GM12872 (cell line): ENCODE results near the gene OLFML3.

Experiments
- TF ChIP-seq, protein P1 (sequence below): IDR thresholded peaks from 3 replicates; pipeline ENCODE4 v1.5.1; 2011; ENCODE audit warnings: low read depth, mild to moderate bottlenecking, low read length, moderate library complexity; ENCODE audit not compliant: insufficient read depth

Gene OLFML3

DNA sequence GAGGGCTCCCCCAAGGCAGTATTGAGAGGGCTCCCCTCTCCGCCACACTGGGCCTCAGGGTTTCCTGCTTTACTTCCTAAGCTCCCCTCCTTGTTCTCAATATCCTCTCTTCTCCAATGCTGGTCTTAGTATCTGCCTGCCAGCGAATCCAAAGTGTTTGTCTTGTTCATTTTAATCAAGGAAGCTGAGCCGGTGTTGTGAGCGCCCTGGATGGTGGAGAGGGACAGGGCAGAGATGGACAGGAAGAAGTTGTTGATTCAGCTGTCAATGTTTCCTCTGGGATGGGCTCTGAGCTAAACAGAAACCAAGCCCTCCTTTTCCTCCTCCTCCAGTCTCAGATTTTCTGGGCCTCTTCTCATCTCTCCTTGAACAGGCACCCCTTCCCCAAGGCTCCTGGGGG is 5.4 kb downstream of the OLFML3 start:
- TF ChIP-seq, protein P1, sequence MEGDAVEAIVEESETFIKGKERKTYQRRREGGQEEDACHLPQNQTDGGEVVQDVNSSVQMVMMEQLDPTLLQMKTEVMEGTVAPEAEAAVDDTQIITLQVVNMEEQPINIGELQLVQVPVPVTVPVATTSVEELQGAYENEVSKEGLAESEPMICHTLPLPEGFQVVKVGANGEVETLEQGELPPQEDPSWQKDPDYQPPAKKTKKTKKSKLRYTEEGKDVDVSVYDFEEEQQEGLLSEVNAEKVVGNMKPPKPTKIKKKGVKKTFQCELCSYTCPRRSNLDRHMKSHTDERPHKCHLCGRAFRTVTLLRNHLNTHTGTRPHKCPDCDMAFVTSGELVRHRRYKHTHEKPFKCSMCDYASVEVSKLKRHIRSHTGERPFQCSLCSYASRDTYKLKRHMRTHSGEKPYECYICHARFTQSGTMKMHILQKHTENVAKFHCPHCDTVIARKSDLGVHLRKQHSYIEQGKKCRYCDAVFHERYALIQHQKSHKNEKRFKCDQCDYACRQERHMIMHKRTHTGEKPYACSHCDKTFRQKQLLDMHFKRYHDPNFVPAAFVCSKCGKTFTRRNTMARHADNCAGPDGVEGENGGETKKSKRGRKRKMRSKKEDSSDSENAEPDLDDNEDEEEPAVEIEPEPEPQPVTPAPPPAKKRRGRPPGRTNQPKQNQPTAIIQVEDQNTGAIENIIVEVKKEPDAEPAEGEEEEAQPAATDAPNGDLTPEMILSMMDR: no peak

DNA sequence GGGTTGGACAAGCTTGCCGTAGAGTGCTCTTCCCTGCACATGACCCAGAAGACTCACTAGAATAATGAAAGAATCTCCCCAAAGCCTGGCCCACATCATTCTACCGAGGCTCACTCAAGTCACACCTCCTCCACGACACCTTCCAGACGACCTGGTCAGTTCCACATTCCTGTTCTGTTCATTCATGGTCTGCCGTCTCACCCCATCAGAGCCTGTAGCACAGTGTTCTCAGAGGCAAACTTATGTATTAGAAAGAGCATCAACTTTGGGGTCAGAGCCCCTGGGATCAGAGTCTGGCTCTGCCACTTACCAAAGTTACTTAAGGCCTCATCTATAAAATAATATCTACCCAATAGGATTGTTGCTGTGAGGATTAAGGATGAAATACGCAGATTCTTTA is 7.5 kb downstream of the OLFML3 start:
- TF ChIP-seq, protein P1: no peak

DNA sequence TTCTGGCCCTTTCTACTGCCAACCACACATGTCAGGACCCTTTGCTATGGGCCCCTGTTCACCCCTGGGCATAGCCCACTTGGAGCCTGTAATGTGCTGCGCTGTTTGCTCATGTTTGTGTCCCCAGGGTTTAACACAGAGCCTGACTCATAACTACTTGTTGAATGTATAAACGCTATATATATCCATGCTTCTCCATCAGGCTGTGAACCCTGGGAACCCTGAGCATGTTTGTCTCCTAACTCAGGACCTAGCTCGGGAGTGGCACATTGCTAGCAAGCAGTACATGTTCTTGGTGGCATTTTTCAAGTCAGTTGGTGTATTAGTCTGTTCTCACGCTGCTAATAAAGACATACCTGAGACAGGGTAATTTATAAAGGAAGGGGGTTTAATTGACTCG is 8.0 kb downstream of the OLFML3 start:
- TF ChIP-seq, protein P1: no peak

DNA sequence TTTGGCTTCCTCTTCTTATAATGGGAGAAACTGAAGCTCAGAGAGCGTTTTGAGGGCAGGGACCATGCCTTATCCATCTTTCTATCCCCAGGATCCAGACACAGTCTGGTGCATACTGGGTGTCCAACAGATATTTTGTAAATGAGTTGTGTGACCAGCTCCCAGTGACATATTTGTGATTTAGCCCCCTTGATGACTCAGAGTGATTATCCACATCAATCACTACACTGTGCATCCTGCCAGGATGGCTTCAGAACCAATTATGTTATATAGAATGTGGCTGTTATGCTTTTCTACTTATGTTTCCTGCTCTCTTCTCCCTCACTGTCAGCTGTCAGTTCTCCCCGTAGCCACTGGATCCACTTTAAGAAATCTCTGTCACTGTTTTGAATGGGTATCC is 11.3 kb downstream of the OLFML3 start:
- TF ChIP-seq, protein P1: no peak

DNA sequence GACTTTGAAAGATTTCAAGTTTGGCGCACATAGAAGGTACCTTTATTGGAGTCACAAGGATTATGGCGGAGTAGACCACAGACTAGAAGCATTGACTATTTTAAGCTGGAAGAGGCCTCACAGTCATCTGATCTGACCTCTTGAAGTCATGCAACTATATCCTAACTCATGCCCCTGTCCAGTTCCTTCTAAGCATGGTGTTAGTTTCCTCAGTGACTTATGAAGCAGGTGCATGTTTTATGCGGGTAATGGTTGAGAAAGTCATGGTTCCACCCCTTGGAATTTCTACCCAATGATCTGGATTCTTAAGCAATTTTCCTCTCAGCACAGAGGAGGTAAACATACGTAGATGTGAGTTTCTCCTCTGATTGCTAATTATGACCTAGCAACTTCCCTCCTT is 11.7 kb downstream of the OLFML3 start:
- TF ChIP-seq, protein P1: no peak

DNA sequence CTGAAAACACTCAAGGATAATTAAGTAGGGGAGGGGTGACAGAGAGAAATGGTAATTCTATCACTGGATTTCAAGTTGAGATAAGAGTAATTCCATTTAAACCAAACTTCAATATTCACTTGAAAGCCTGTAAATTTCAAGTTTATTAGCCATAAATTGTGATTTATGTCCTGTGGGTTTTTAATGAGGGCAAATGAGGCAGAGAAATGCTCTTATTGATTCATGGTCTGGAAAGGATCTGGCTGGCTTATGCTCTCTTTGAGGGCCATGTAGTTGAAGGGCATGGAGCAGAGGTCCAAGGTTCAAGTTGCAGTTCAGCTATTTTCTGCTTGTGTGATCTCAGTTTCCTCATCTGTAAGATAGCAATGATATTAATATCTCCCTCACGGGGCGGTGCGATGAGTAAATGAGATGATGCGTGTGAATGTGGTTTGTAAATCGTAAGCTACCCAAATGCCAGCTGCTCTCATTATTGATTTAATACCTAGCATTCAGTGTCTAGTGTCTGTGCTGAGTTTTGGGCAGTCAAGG is 12.3 kb downstream of the OLFML3 start:
- TF ChIP-seq, protein P1: no peak

DNA sequence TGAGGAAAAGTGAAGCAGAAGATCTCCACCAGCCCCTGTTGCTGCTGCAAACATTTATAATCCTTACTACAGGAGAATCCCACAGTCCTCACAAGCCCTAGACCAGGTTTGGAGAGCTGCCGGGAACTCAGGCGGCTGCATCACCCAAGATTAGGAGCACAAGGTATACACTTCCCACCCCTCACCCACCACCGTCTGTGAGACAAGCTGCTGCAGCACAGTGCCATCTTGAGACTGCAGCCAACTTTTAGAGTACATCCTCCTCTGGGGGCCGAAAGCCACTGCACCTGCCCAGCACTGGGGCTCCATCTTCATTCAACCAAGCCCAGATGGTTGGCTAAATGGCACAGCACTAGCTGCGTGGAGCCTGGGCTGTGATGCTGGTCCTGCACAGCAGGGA is 13.8 kb downstream of the OLFML3 start:
- TF ChIP-seq, protein P1: no peak
